Fibroblast of mammary gland (primary cell): ENCODE data around the gene SNX15.
A peak's percentile ranks its signal among the peaks of the same experiment; 100 is the strongest.

Source experiments
- DNase-seq: peaks from one replicate; pipeline ENCODE4 v3.0.0-alpha.2; 2010; ENCODE audit warnings: low read depth
- H3K4me3 ChIP-seq: 2 replicates; pipeline ENCODE4 v1.5.1; 2011; ENCODE audit warnings: low read depth, mild to moderate bottlenecking, low read length, moderate library complexity; ENCODE audit not compliant: control insufficient read depth
- TF ChIP-seq, protein P1 (sequence below): conservative IDR thresholded peaks from 2 replicates; pipeline ENCODE4 v1.5.1; 2011; ENCODE audit warnings: low read depth, low read length, inconsistent platforms; ENCODE audit not compliant: control insufficient read depth, insufficient read depth

SNX15 gene

DNA sequence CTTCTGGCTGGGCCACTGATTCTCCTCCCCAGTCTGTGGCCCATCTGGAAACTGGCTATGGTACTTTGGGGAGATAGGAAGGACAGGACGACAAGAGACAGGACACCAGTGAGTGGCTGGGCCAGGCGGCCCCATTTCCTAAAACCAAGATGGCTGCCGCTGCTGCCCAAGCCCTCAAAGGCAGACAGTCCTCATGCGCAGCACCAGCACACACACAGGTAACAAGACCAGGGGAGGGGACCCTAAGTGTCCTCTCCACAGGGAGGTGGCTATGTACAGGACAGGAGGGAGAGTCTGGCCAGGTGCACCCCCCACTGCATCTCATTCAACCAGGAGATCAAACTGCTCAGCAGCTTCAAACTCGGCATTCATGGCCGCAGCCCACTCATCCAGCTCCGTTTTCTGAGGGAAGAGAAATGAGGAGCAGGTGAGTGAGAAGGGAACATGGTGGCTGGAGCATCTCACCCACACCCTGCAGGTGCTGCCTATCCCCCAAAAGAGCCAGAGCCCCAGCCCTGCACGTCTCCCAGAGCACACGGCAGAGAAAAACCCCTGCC, 51.6 kb downstream of the SNX15 start:
- no peak overlapping the region for H3K4me3 ChIP-seq
- TF ChIP-seq, protein P1, sequence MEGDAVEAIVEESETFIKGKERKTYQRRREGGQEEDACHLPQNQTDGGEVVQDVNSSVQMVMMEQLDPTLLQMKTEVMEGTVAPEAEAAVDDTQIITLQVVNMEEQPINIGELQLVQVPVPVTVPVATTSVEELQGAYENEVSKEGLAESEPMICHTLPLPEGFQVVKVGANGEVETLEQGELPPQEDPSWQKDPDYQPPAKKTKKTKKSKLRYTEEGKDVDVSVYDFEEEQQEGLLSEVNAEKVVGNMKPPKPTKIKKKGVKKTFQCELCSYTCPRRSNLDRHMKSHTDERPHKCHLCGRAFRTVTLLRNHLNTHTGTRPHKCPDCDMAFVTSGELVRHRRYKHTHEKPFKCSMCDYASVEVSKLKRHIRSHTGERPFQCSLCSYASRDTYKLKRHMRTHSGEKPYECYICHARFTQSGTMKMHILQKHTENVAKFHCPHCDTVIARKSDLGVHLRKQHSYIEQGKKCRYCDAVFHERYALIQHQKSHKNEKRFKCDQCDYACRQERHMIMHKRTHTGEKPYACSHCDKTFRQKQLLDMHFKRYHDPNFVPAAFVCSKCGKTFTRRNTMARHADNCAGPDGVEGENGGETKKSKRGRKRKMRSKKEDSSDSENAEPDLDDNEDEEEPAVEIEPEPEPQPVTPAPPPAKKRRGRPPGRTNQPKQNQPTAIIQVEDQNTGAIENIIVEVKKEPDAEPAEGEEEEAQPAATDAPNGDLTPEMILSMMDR = no peak
- no peak for DNase-seq

DNA sequence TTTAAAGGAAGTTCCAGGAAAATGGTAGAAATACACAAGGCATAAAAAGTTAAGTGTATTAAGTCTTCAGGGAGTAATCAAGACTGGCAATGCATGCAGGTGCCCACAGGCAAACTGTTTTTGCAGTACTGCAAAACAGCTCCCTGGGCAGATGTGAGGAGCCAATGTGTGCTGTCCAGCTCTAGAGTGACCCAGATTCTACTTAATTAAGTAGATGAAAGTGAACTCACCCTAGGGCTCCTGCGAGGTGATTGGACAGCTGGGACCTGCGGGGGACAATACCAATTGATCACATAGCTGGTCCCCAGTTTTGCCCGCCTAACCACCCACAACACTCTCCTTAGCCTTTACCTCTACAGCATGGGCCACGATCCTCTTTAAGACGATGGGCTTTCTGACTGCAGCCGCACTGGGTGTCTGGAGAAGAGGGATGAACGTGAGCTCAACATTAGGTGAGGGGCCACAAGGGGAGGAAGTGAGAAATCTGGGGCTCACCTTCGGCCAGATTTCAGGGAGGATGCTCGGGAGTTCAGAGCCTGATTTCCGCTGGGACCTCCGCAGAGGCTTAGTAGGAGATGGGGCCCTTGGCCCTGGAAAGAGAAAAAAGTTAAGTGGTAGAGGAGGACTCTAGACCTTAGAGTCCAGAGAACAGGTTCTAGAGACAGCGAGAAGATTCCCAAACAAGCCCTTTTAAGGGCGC, 56.0 kb downstream of the SNX15 start:
- no peak for DNase-seq
- TF ChIP-seq, protein P1 = no peak
- peak overlapping the region; percentile 90 for H3K4me3 ChIP-seq

DNA sequence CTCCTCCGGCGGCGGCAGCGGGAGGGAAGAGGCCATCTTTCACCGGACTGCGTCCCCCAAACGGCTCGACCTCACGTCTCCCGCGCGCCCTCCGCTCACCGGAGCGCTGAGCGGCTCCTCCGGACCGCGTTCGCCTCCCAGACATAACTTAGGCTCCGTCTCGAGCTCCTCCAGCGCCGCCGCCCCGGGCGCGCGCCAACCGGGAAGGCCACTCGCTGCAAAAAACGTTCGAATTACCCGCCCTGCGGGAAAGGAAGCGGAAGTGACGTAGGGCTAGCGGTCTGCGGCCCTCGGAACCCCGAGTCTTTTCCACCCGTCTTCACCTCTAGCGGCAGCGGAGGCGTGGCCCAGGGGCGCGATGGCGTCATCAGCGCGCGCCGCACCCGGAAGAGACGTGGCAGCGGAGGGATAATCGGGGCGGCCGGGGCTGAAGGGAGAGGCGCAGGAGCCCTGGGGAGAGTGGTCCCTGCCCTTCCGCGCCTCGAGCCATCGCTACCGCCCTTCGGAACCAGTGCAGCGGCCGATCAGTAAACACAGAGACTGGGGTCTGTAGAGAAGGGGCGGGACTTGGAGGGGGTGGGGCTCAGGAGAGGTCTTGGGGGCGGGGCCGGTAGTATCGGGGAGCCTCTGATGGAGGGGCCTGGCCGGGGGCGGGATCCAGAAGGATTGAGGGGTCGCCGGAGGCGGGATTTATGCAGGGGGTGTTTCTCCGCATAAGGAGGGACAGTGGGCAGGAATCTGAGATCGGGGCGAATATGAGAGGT, 56.8 kb downstream of the SNX15 start, which contains the start of the genes CDCA5 and ZFPL1:
Gene CDCA5, minus strand, starts transcription at position 207 of the 764 bp plus-strand sequence. Its CDS starts 62 bp downstream, at position 145.
Gene ZFPL1, plus strand, starts transcription at position 389 of the 764 bp plus-strand sequence. CDS start 477 bp downstream, outside the sequence.
- DNase-seq = peak; percentile 93
- peak within 1 kb of the TSS; percentile 90 for H3K4me3 ChIP-seq
- TF ChIP-seq, protein P1 = no peak

DNA sequence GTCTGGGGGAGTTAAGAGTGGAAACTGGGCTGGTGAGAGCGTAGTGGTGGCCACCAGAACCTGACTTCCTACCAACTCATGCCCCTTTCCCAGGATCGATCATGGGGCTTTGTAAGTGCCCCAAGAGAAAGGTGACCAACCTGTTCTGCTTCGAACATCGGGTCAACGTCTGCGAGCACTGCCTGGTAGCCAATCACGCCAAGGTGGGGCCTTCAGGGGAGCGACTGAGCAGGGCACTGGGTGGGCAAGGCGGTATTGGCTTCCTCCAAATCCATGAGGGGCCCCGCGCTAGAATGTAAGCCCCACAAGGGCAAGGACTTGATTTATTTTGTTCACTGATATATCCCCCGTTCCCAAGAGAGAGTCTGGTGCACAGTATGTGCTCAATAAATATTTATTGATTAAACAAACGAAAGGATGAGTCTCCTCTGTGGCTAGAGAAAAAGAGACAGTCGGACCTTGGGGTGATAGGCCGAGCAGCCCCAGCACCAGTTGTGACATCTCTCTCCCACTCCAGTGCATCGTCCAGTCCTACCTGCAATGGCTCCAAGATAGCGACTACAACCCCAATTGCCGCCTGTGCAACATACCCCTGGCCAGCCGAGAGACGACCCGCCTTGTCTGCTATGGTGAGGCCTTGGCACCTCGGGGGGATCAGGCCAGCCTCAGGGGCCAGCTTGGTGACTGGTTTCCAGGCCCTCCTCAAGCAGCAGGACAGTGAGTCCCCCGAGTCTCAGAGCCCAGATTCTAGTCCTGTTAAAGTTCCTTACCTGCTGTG, 57.5 kb downstream of the SNX15 start:
- peak overlapping the region; percentile 90 for H3K4me3 ChIP-seq
- TF ChIP-seq, protein P1 = no peak
- DNase-seq = no peak

DNA sequence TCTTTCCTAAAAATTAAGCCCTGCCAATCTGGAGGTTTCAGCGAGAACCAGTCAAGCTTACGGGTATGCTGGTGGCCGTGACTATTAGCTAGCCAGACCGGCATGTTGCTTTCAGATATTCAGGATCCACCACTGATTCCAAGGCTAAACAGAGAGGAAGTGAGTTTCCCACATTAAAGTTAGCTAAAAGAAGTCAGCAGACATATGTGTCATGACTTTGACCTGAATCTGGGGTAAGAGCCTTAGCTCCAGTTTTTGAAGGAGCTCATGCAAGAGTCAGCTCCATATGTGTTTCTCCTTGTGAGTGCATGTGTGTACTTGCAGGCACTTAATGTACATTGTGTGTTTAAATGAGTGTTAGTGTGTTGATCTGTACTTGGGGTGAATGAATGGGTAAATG, 58.2 kb downstream of the SNX15 start:
- H3K4me3 ChIP-seq = no peak overlapping the region
- peak; percentile 16 for DNase-seq
- TF ChIP-seq, protein P1 = no peak

DNA sequence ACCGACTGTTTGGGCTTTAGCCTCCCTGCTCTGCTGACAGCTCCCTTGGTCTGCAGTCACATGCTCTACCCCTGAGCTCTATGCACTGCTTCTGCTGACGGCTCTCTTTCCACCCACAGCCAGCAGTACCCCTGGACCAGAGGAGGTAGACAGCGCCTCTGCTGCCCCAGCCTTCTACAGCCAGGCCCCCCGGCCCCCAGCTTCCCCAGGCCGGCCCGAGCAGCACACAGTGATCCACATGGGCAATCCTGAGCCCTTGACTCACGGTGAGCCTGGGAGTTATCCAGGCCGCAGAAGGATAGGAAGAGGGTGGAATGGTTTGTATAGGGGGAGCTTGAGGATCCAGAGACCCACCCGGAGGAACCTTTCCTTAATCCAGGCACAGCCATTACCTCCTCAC, 59.6 kb downstream of the SNX15 start:
- no peak overlapping the region for H3K4me3 ChIP-seq
- DNase-seq = no peak
- TF ChIP-seq, protein P1 = no peak
